ENCODE measurements around the gene FAM13B. TPM values are rescaled to one million over a fixed set of nuclear protein-coding genes. Genes with fewer than 3 reads are reported as not detected.

FAM13B gene
- polyA plus RNA-seq, 1 of the 3 experiments (the other 2 are of a cell fraction): 13.0 TPM

GRCh38 chr5:137960819-137961218, 72.1 kb downstream of the FAM13B start:
- WGBS (ENCODE audit: low lambda C conversion rate): 91% methylated on average over 3 of the region's 3 CpGs
- no peak overlapping the region; a peak in 1 of 4 replicates for H3K27ac ChIP-seq (ENCODE audit: low read depth in 2 of 2, low read length in 1 of 2)
- H3K9ac ChIP-seq: no peak overlapping the region
- H2AFZ ChIP-seq (ENCODE audit: low read depth): no peak overlapping the region
- no peaks in the 10 kb centered on the region; the same call in 1 of the 2 replicates for H4K20me1 ChIP-seq (ENCODE audit: insufficient read depth)
- ChIA-PET CTCF (interaction anchor here (0.9 to 1.3 kb wide), 3 partner anchors 23 to 182 kb away, joined by 3 read pairs; no protein-coding TSS in a partner anchor), POLR2A (no interaction called here)
- H3K36me3 ChIP-seq (replicated peaks in 1 of 2; ENCODE audit: control insufficient read depth in 1 of 2, insufficient read depth in 2 of 2, low read length in 1 of 2): peaks cover 38 to 46% of the 10 kb centered on the region in 2 experiments
- H3F3A ChIP-seq (replicated peaks; ENCODE audit: insufficient read depth): peaks cover 14% of the 10 kb centered on the region
- no peak for DNase-seq
- H3K4me2 ChIP-seq: no peak overlapping the region
- H3K27me3 ChIP-seq (ENCODE audit: insufficient read depth): no peaks in the 10 kb centered on the region
- no peaks in the 10 kb centered on the region for H3K9me2 ChIP-seq
- H3K79me2 ChIP-seq (ENCODE audit: insufficient read depth): peaks cover 21% of the 10 kb centered on the region
- no peaks in the 10 kb centered on the region for H3K9me3 ChIP-seq
- peaks cover 5 to 13% of the 10 kb centered on the region in 2 experiments; a peak in 3 of 4 replicates for H3K4me1 ChIP-seq (ENCODE audit: control insufficient read depth in 1 of 2, insufficient read depth in 2 of 2, low read depth in 1 of 2, low read length in 1 of 2)
- H3K4me3 ChIP-seq (ENCODE audit: low read depth in 2 of 2, low read length in 1 of 2): no peak overlapping the region
- TF ChIP-seq EP300 (IDR thresholded peaks at IDR 0.05; ENCODE audit: borderline replicate concordance in 1 of 2, low read depth in 1 of 2, low read length in 1 of 2) (no peak), FOSL2 (IDR thresholded peaks at IDR 0.05; ENCODE audit: borderline replicate concordance, low read depth) (no peak), MEF2A (IDR thresholded peaks at IDR 0.05; ENCODE audit: borderline replicate concordance, low read depth) (no peak), SIN3A (IDR thresholded peaks at IDR 0.05; ENCODE audit: borderline replicate concordance, low read depth, low read length) (no peak), FOXJ3 (CRISPR knock-in tag; IDR thresholded peaks at IDR 0.05) (no peak), RAD21 (IDR thresholded peaks at IDR 0.05; ENCODE audit: low read length) (no peak), CTCF (IDR thresholded peaks at IDR 0.05) (no peak), RCOR1 (IDR thresholded peaks at IDR 0.05; ENCODE audit: low read length) (no peak), FOXM1 (IDR thresholded peaks at IDR 0.05; ENCODE audit: low read depth) (no peak), RFX5 (IDR thresholded peaks at IDR 0.05; ENCODE audit: low read length) (no peak), ELF1 (IDR thresholded peaks at IDR 0.05) (no peak), GATA2 (CRISPR knock-in tag; IDR thresholded peaks at IDR 0.05) (no peak)
- TF ChIP-seq, protein P1, sequence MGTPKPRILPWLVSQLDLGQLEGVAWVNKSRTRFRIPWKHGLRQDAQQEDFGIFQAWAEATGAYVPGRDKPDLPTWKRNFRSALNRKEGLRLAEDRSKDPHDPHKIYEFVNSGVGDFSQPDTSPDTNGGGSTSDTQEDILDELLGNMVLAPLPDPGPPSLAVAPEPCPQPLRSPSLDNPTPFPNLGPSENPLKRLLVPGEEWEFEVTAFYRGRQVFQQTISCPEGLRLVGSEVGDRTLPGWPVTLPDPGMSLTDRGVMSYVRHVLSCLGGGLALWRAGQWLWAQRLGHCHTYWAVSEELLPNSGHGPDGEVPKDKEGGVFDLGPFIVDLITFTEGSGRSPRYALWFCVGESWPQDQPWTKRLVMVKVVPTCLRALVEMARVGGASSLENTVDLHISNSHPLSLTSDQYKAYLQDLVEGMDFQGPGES (IDR thresholded peaks at IDR 0.05; ENCODE audit: low read depth, low read length): no peak
- TF ChIP-seq, protein P2, sequence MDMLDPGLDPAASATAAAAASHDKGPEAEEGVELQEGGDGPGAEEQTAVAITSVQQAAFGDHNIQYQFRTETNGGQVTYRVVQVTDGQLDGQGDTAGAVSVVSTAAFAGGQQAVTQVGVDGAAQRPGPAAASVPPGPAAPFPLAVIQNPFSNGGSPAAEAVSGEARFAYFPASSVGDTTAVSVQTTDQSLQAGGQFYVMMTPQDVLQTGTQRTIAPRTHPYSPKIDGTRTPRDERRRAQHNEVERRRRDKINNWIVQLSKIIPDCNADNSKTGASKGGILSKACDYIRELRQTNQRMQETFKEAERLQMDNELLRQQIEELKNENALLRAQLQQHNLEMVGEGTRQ (IDR thresholded peaks at IDR 0.05; ENCODE audit: borderline replicate concordance, low read depth, low read length): no peak
- TF ChIP-seq, protein P3, sequence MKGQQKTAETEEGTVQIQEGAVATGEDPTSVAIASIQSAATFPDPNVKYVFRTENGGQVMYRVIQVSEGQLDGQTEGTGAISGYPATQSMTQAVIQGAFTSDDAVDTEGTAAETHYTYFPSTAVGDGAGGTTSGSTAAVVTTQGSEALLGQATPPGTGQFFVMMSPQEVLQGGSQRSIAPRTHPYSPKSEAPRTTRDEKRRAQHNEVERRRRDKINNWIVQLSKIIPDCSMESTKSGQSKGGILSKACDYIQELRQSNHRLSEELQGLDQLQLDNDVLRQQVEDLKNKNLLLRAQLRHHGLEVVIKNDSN (IDR thresholded peaks at IDR 0.05; ENCODE audit: borderline replicate concordance, low read depth): no peak

All from SK-N-SH (cell line).